ENCODE data around the gene C19orf25. TPM values are rescaled to one million over a fixed set of nuclear protein-coding genes. Genes with fewer than 3 reads are reported as not detected.

The C19orf25 gene
- total and polyA plus RNA-seq, 2 of the 13 experiments (the other 11 are each of a cell fraction or from before 2014, with no cell fraction given) = 14.2 to 32.4 TPM

DNA sequence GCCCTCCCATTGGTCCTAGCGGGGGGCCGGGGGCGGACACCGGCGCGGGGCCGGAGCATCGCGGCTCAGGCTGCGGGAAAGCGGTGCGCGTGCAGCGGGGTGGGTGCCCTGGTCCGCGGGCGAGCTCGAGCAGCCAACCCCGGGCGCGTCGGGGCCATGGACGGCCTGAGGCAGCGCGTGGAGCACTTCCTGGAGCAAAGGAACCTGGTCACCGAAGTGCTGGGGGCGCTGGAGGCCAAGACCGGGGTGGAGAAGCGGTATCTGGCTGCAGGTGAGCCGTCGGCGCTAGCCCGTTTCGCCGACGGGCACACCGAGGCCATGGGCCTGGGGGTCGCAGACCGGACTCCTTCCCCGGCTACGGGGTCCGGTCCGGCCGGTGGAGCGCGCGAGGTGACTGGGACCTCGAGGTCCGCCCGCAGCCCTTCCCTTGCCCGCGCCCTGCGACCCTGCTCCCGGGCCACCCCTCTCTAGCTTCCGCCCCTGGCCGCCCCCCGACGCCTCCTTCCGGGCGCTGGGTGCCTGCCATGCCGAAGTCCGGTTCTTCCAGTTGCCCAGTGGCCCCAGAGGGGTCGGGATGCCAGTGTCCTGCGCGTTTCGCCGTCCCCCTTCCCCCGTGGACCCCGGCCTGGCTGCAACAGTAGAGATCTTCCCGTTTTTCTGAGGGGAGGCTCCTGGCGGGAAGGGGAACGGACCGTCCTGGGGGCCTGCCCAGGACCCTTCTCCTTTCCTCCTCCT lies 12.3 kb upstream of the C19orf25 start, which contains the start of gene REEP6 (continued):
- TF ChIP-seq RXRA (CRISPR knock-in tag; IDR thresholded peaks at IDR 0.05) = peak; percentile 43; the same call in 1 of the 2 replicates
- TF ChIP-seq, protein P1, sequence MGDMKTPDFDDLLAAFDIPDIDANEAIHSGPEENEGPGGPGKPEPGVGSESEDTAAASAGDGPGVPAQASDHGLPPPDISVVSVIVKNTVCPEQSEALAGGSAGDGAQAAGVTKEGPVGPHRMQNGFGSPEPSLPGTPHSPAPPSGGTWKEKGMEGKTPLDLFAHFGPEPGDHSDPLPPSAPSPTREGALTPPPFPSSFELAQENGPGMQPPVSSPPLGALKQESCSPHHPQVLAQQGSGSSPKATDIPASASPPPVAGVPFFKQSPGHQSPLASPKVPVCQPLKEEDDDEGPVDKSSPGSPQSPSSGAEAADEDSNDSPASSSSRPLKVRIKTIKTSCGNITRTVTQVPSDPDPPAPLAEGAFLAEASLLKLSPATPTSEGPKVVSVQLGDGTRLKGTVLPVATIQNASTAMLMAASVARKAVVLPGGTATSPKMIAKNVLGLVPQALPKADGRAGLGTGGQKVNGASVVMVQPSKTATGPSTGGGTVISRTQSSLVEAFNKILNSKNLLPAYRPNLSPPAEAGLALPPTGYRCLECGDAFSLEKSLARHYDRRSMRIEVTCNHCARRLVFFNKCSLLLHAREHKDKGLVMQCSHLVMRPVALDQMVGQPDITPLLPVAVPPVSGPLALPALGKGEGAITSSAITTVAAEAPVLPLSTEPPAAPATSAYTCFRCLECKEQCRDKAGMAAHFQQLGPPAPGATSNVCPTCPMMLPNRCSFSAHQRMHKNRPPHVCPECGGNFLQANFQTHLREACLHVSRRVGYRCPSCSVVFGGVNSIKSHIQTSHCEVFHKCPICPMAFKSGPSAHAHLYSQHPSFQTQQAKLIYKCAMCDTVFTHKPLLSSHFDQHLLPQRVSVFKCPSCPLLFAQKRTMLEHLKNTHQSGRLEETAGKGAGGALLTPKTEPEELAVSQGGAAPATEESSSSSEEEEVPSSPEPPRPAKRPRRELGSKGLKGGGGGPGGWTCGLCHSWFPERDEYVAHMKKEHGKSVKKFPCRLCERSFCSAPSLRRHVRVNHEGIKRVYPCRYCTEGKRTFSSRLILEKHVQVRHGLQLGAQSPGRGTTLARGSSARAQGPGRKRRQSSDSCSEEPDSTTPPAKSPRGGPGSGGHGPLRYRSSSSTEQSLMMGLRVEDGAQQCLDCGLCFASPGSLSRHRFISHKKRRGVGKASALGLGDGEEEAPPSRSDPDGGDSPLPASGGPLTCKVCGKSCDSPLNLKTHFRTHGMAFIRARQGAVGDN (CRISPR knock-in tag; IDR thresholded peaks at IDR 0.05) = peak; percentile 67
- TF ChIP-seq, protein P2, sequence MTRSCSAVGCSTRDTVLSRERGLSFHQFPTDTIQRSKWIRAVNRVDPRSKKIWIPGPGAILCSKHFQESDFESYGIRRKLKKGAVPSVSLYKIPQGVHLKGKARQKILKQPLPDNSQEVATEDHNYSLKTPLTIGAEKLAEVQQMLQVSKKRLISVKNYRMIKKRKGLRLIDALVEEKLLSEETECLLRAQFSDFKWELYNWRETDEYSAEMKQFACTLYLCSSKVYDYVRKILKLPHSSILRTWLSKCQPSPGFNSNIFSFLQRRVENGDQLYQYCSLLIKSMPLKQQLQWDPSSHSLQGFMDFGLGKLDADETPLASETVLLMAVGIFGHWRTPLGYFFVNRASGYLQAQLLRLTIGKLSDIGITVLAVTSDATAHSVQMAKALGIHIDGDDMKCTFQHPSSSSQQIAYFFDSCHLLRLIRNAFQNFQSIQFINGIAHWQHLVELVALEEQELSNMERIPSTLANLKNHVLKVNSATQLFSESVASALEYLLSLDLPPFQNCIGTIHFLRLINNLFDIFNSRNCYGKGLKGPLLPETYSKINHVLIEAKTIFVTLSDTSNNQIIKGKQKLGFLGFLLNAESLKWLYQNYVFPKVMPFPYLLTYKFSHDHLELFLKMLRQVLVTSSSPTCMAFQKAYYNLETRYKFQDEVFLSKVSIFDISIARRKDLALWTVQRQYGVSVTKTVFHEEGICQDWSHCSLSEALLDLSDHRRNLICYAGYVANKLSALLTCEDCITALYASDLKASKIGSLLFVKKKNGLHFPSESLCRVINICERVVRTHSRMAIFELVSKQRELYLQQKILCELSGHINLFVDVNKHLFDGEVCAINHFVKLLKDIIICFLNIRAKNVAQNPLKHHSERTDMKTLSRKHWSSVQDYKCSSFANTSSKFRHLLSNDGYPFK (CRISPR knock-in tag; IDR thresholded peaks at IDR 0.05; ENCODE audit: borderline replicate concordance) = no peak; the same call in 1 of the 2 replicates
- TF ChIP-seq REPIN1 (CRISPR knock-in tag; IDR thresholded peaks at IDR 0.05; ENCODE audit: borderline replicate concordance, low read depth) = peak; percentile 61; the same call in 1 of the 2 replicates
- TF ChIP-seq MED13 (CRISPR knock-in tag; IDR thresholded peaks at IDR 0.05) = peak; percentile 53; the same call in 1 of the 2 replicates
- peak; percentile 57; the same call in 1 of the 2 replicates for TF ChIP-seq GABPB1 (CRISPR knock-in tag; IDR thresholded peaks at IDR 0.05)
- TF ChIP-seq NONO (IDR thresholded peaks at IDR 0.05) = no peak
- peak; percentile 74 for TF ChIP-seq NONO (CRISPR knock-in tag; conservative IDR thresholded peaks at IDR 0.05)
- TF ChIP-seq, protein P3, sequence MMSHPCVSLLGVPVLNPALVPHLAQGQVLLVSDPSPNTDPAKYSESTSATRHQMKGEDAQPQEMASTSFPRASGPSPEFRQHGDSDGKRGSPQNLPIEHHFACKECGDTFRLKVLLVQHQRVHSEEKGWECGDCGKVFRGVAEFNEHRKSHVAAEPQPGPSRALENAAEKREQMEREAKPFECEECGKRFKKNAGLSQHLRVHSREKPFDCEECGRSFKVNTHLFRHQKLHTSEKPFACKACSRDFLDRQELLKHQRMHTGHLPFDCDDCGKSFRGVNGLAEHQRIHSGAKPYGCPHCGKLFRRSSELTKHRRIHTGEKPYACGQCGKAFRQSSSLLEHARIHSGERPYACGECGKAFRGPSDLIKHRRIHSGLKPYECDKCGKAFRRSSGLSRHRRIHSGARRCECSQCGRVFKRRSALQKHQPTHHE (CRISPR knock-in tag; IDR thresholded peaks at IDR 0.05; ENCODE audit: borderline replicate concordance) = 0 out of 2 replicates have a peak, but pooled peaks have one; percentile 46
- TF ChIP-seq, protein P4, sequence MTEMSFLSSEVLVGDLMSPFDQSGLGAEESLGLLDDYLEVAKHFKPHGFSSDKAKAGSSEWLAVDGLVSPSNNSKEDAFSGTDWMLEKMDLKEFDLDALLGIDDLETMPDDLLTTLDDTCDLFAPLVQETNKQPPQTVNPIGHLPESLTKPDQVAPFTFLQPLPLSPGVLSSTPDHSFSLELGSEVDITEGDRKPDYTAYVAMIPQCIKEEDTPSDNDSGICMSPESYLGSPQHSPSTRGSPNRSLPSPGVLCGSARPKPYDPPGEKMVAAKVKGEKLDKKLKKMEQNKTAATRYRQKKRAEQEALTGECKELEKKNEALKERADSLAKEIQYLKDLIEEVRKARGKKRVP (CRISPR knock-in tag; IDR thresholded peaks at IDR 0.05) = peak in 1 of 2 experiments; percentile 35; a peak in 1 of 4 replicates
- TF ChIP-seq AGO1 (IDR thresholded peaks at IDR 0.05; ENCODE audit: low read depth, low read length, poor library complexity, severe bottlenecking) = no peak
- peak; percentile 79 for TF ChIP-seq MYC (CRISPR knock-in tag; IDR thresholded peaks at IDR 0.05; ENCODE audit: borderline replicate concordance)
- TF ChIP-seq, protein P5, sequence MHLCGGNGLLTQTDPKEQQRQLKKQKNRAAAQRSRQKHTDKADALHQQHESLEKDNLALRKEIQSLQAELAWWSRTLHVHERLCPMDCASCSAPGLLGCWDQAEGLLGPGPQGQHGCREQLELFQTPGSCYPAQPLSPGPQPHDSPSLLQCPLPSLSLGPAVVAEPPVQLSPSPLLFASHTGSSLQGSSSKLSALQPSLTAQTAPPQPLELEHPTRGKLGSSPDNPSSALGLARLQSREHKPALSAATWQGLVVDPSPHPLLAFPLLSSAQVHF (CRISPR knock-in tag; IDR thresholded peaks at IDR 0.05) = 0 out of 2 replicates have a peak, but pooled peaks have one; percentile 55
- TF ChIP-seq SATB2 (CRISPR knock-in tag; IDR thresholded peaks at IDR 0.05) = no peak
- TF ChIP-seq PCBP1 (IDR thresholded peaks at IDR 0.05; ENCODE audit: borderline replicate concordance, low read depth, low read length) = peak; percentile 56; the same call in 1 of the 2 replicates
